HepG2 (cell line): Measurements from ENCODE around the gene DNLZ. TPM values are rescaled to one million over a fixed set of nuclear protein-coding genes. Genes with fewer than 3 reads are reported as not detected.

Experiments used
- ARHGAP35 ChIP-seq: sonication (generic); formaldehyde crosslinking; IDR thresholded peaks from 2 replicates; pipeline ENCODE4 v1.9.0; 2022; ENCODE audit warnings: mild to moderate bottlenecking, inconsistent platforms, moderate library complexity, missing genetic modification reagents, borderline replicate concordance
- CREB3 ChIP-seq: sonication (generic); formaldehyde crosslinking; IDR thresholded peaks from 2 replicates; pipeline ENCODE4 v1.5.0; 2020; ENCODE audit warnings: missing genetic modification reagents
- DMTF1 ChIP-seq: sonication (generic); formaldehyde crosslinking; IDR thresholded peaks from 2 replicates; pipeline ENCODE4 v1.4.0; 2020; ENCODE audit warnings: mild to moderate bottlenecking, missing genetic modification reagents
- GMEB2 ChIP-seq: IDR thresholded peaks from 2 replicates; pipeline ENCODE4 v1.6.1; 2016; ENCODE audit warnings: missing biosample characterization, missing genetic modification reagents, low read depth
- KMT2B ChIP-seq: IDR thresholded peaks from 2 replicates; pipeline ENCODE4 v1.6.1; 2016; ENCODE audit warnings: missing genetic modification reagents, missing compliant biosample characterization
- MXD1 ChIP-seq: sonication (generic); formaldehyde crosslinking; IDR thresholded peaks from 2 replicates; pipeline ENCODE4 v1.4.0; 2020; ENCODE audit warnings: mild to moderate bottlenecking, missing genetic modification reagents
- PHF21A ChIP-seq: sonication (generic); formaldehyde crosslinking; IDR thresholded peaks from 2 replicates; pipeline ENCODE4 v1.5.0; 2020; ENCODE audit warnings: mild to moderate bottlenecking, missing genetic modification reagents
- SIX4 ChIP-seq: sonication (generic); formaldehyde crosslinking; IDR thresholded peaks from 2 replicates; pipeline ENCODE4 v1.4.0; 2020; ENCODE audit warnings: missing genetic modification reagents
- SNAPC4 ChIP-seq: sonication (generic); formaldehyde crosslinking; IDR thresholded peaks from 2 replicates; pipeline ENCODE4 v1.4.0; 2020; ENCODE audit warnings: mild to moderate bottlenecking, missing genetic modification reagents
- TMF1 ChIP-seq: sonication (generic); formaldehyde crosslinking; IDR thresholded peaks from 2 replicates; pipeline ENCODE4 v1.8.1; 2022; ENCODE audit warnings: low read depth, missing genetic modification reagents
- ZBTB3 ChIP-seq: sonication (generic); formaldehyde crosslinking; IDR thresholded peaks from 2 replicates; pipeline ENCODE4 v1.4.0; 2020; ENCODE audit warnings: low read depth, mild to moderate bottlenecking, moderate library complexity, missing genetic modification reagents, borderline replicate concordance
- ZNF678 ChIP-seq: sonication (generic); formaldehyde crosslinking; IDR thresholded peaks from 2 replicates; pipeline ENCODE4 v1.4.0; 2020; ENCODE audit warnings: mild to moderate bottlenecking, missing genetic modification reagents
- ZNF710 ChIP-seq: sonication (generic); formaldehyde crosslinking; IDR thresholded peaks from 2 replicates; pipeline ENCODE4 v1.5.0; 2020; ENCODE audit warnings: mild to moderate bottlenecking, missing genetic modification reagents, borderline replicate concordance
- polyA plus RNA-seq, 8 experiments: library from polyadenylated mRNA; depleted of rRNA in 3 of 8; stranded (reverse) in 7 of 8; unstranded in 1 of 8; fragments of >200 nt; fragmentation: Illumina TruSeq in 4 of 8; extraction: Trizol in 4 of 8; gene quantifications; 2 replicates each; pipeline versions ENCODE4 v1.2.1 to v1.2.3, GENCODE V29; 2011 to 2016; ENCODE audit warnings: low read depth in 4 of 8, missing spikeins in 1 of 8, mixed read lengths in 1 of 8; ENCODE audit not compliant: insufficient read depth in 1 of 8
- total RNA-seq, 5 experiments: library from RNA; depleted of rRNA; stranded (reverse); fragments of >200 nt; fragmentation: Illumina TruSeq; extraction: Trizol; gene quantifications; 2 replicates each; pipeline ENCODE4 v1.2.3, GENCODE V29; 2016; ENCODE audit warnings: low read depth in 1 of 5

DNLZ gene
- total and polyA plus RNA-seq, 2 of the 13 experiments (the other 11 are each of a cell fraction or from before 2014, with no cell fraction given), result 3.4 to 8.0 TPM

GRCh38 chr9:136400038-136400834 is 36.7 kb upstream of the DNLZ start, which contains the start of gene SNAPC4 (continued):
- no peak for TF ChIP-seq CREB3 (CRISPR knock-in tag)
- TF ChIP-seq MXD1 (CRISPR knock-in tag), result 0 out of 2 replicates have a peak, but pooled peaks have one; percentile 51
- no peak for TF ChIP-seq DMTF1 (CRISPR knock-in tag)
- TF ChIP-seq SIX4, result no peak
- no peak; the same call in 1 of the 2 replicates for TF ChIP-seq KMT2B (CRISPR knock-in tag)
- TF ChIP-seq ZBTB3 (CRISPR knock-in tag), result no peak
- no peak for TF ChIP-seq ZNF678 (CRISPR knock-in tag)
- peak; percentile 83; the same call in 1 of the 2 replicates for TF ChIP-seq TMF1 (CRISPR knock-in tag)
- TF ChIP-seq ARHGAP35, result no peak
- peak; percentile 48; the same call in 1 of the 2 replicates for TF ChIP-seq GMEB2
- no peak for TF ChIP-seq SNAPC4 (CRISPR knock-in tag)
- TF ChIP-seq PHF21A (CRISPR knock-in tag), result peak; percentile 63; the same call in 1 of the 2 replicates
- TF ChIP-seq ZNF710 (CRISPR knock-in tag), result 0 out of 2 replicates have a peak, but pooled peaks have one; percentile 36
